GM21447 (cell line): ENCODE results near the gene STUM.
A peak's percentile ranks its signal among the peaks of the same experiment; 100 is the strongest.

Experiments used
- ATAC-seq: cut with Tn5 transposase; IDR thresholded peaks from one replicate; pipeline ENCODE4 v1.9.1; 2021; ENCODE audit not compliant: unreplicated experiment

STUM gene

GRCh38 chr1:226650236-226650841, 101.8 kb downstream of the STUM start:
- ATAC-seq: no peak

GRCh38 chr1:226651041-226651731, 102.6 kb downstream of the STUM start:
- no peak for ATAC-seq

- no peak for ATAC-seq
These were observed 103.2 kb downstream of the STUM start for GRCh38 chr1:226651732-226652105.

DNA sequence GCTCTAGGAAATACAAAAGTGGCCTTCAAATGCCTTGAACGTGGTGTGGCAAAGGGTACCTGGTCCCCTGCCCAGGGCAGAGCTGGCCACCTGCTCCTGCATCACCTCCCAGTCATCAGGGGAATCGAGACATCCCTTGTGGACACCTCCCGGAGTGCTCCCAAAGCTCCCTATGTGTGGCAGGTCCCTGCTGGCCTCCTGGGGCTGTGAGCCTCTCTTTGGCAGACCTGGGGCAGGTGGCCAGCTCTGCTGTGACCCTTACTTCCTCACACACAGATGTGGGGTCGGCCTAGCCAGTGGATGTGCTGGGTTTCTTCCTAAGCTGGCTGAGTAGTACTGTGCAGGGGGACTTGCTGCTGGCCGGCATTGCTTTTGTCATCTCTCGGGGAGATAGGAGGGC, 104.0 kb downstream of the STUM start:
- ATAC-seq: no peak

DNA sequence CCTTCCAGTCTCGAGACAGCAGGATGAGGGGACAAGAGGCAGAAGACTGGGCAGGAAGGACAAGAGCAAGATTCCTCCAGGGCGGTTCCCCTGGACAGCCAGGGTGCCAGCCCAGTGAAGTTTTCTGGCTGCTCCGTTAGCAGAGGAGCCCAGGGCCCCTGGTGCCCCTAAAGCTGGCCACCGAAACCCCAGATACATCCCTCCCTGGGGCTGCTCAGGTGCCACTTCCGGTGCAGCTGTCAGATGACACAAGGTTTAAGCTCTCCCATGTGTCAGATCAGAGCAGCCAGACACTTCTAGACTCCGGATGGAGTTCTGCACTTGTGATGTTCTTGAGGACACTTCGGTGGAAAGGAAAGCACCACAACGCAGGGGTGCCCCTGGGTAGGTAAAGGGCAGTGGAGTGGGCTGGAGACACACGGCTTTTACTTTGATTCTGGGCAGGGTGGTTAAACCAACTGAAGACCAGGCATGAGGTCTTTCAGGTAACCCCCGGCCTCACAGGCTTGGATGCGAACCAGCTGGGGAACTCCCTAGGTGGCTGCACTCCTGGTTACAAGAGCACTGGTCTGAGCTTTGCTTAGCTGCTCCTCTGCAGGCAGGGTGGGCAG, 104.9 kb downstream of the STUM start:
- ATAC-seq: peak; percentile 80

GRCh38 chr1:226654046-226654667, 105.6 kb downstream of the STUM start:
- ATAC-seq: no peak

DNA sequence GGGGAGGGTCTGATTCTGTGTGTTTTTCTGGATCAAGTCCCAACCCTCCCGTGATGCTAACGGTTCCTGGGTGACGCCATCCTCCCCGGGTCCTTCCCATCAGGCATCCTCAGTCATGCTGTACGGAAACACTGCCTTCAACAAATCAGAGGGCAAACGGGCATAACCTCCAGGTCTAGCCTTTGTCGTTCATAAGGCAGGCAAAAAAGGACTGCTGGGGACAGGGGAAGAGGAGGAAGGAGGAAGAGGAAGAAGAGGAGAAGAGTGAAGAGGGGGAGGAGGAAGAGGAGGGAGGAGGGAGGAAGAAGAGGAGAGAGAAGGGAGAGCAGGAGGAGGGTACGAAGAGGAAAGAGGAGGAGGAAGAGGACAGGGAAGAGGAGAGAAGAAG, 106.1 kb downstream of the STUM start:
- no peak for ATAC-seq

- no peak for ATAC-seq
These were observed 106.9 kb downstream of the STUM start for GRCh38 chr1:226655251-226656163.

GRCh38 chr1:226656201-226656600, 107.6 kb downstream of the STUM start:
- ATAC-seq: no peak

GRCh38 chr1:226656601-226657277, 108.2 kb downstream of the STUM start:
- ATAC-seq: no peak

- ATAC-seq: no peak
These were observed 109.5 kb downstream of the STUM start for GRCh38 chr1:226657895-226658545.

- no peak for ATAC-seq
These were observed 110.1 kb downstream of the STUM start for GRCh38 chr1:226658546-226659125.
